Measurements from ENCODE around the gene ARHGAP10.

ARHGAP10 gene, protein sequence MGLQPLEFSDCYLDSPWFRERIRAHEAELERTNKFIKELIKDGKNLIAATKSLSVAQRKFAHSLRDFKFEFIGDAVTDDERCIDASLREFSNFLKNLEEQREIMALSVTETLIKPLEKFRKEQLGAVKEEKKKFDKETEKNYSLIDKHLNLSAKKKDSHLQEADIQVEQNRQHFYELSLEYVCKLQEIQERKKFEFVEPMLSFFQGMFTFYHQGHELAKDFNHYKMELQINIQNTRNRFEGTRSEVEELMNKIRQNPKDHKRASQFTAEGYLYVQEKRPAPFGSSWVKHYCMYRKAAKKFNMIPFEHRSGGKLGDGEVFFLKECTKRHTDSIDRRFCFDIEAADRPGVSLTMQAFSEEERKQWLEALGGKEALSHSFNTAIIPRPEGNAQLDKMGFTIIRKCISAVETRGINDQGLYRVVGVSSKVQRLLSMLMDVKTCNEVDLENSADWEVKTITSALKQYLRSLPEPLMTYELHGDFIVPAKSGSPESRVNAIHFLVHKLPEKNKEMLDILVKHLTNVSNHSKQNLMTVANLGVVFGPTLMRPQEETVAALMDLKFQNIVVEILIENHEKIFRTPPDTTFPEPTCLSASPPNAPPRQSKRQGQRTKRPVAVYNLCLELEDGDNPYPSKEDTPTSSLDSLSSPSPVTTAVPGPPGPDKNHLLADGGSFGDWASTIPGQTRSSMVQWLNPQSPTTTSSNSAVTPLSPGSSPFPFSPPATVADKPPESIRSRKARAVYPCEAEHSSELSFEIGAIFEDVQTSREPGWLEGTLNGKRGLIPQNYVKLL

DNA sequence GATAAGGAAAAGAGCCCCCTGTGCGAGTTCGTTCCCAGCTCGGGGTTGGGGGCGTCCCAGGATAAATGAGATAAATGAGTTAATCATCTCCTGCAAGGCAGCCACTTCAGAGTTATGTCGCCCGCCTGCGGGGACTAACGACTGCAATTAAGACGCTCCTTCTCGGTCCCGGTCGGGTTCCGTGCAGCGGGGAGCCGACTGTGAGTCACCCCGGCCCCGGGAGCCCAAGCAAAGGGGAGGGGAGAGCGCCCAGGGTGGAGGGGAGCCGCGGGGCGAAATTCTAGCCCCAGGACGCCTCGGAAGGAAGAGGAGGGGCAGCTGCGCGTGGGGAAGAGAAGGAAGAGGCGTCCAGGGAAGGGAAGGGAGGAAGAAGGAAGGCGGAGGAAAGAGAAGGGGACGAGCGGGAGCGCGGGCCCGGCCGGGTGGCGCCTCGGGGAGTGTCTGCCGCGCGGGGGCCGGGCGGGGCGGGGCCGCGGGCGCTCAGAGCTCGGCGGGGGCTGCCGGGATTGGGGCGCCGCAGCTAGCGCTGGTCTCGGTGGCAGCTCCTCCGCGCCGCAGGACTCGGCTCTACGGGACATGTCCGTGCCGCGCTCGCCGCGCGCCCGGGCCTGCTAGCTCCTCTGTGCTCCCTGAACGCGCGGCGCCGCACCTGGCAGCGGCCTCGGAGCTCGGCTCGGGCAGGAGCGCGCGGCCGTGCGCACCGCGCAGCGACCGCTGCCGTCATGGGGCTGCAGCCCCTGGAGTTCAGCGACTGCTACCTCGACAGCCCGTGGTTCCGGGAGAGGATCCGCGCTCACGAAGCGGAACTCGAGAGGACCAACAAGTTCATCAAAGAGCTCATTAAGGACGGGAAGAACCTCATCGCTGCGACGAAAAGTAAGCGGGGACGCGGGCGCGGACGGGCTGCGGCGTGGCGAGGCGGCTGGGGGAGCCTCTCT is at the start of gene ARHGAP10:
Gene ARHGAP10 (plus strand): TSS at position 509 of the 938 bp plus-strand sequence. CDS start 214 bp downstream, at position 723.
- DNase-seq: peak; percentile 66 to 72

DNA sequence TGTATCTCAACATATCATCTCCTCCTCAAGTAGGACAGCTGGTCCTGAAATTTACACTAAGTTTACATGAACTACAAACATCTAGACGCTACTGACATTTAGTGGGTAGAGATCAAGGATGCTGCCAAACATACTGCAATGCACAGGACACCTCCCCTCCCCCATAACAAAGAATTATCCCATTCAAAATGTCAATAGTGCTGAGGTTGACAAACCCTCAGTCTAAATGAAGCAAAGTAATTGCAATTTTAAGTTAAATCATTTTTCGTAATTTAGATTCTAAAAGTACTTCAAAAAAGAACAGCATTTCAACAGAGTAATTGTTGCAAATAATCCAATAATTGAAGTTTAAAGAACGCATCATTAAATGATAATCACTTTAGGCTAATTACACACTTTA is 49.1 kb upstream of the ARHGAP10 start:
- no peak for DNase-seq

DNA sequence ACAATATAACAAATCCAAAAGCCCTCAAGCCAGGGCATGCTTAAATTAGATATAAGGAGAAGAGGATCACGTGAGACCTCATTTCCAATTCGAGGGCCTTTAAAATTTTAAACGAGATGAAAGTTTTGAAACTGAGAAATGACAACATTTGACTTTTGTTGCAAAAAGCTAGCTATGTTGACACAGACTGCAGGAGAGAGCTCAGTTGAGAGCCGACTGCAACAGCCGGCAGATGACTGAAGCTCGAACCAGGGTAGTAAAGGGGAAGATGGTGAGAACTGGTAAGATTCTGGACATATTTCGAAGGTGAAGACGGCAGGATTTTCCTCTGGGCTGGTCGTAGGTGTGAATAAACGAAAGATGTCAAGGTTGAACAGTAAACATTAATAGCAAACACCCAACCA is 48.7 kb upstream of the ARHGAP10 start:
- DNase-seq: no peak

DNA sequence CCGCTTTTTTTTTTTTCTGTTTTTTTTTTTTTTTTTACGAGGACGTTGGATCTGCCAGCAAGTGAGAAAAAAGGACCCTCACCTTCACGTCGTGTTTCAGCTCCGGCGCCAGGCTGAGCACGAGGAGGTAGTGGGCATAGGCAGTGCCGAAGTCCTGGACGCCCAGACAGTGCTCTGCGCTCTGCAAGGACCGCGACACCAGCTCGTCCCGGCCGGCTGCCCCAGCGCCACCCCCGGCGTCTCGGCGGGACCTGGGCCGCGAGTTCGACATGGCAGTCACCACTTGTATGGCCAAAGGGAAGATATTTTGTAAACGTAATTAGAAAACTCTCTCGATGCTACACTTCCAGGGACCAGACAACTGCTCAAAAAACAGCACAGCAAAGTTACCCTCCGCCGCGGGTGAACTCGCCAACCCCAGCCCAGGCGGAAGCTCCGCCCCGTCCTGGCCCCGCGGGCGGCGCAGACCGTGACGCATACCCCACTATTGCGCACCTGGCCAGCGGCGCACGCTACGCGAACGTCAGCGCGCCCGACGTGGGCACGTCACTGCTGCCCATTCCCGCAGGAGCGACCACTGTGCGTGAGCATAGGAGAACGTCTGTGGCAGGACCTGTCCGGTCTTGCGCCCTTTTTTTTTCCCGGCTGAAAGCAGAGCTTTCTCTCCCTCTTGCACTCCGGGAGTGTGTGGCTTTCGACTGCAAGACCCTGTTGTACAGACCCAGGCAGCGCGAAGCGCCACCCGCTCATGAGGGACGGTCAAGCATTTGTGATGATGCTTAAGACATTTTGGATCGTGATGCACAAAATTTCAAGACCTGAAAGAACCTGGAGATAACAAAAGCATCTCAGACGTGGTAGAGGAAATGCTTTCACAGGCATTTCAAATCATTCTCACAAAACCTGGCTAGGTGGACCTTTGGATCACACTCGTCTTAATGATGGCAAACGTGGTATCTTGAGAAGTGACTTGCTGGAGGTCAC is 47.9 kb upstream of the ARHGAP10 start, which contains the start of gene PRMT9:
Gene PRMT9 (minus strand): TSS at position 447 of the 984 bp plus-strand sequence. CDS start 176 bp downstream, at position 271.
- DNase-seq: peak; percentile 79

DNA sequence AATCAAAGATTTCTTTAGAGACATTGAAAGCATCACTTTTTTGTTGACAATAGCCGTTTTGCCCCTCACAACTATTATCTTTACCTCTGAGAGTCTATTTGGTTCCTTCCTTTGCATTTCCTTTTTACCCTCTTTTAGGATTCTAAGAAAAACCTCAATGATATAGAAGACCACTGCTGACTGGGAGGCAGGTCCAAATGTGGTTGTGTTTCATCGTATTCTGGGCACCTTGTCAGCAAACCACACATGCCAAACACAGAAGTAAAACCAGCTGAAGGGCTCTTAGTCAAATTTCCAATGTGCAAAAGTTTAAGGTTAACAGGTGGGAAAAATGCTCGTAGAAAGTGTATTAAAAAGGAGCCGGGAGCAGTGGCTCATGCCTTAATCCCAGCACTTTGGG is 42.8 kb upstream of the ARHGAP10 start:
- DNase-seq: no peak

DNA sequence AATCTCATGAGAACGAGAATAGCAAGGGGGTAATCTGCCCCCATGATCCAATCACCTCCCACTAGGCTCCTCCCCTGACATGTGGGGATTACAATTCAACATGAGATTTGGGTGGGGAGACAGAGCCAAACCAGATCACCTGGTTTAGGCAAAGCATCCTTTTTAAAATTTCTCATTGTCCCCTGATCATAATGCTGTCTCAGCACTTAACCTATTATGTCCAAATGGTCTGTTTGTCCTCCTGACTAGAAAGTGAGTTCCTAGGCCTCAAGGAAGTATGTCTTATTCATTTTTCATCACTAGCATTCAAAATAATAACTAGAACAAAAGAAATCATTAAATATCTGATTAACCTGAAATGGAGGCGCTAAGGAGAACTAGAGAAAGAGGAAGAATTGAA is 40.1 kb upstream of the ARHGAP10 start:
- no peak for DNase-seq

DNA sequence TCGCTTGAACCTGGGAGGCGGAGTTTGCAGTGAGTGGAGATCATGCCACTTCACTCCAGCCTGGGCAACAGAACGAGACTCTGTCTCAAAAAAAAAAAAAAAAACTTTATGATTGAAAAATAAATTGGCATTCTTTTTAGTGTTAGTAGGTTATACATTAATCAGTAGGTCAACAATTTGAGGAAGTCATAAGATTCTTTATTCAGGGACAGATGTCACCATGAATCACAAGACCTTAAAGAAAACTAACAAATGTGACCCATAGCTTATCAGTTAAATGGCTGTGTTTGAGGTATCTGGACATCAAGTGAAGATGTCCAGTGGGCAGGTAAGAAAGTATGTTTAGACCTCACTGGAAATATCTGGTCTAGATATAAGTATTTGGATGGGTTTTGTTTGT is 38.7 kb upstream of the ARHGAP10 start:
- no peak for DNase-seq

DNA sequence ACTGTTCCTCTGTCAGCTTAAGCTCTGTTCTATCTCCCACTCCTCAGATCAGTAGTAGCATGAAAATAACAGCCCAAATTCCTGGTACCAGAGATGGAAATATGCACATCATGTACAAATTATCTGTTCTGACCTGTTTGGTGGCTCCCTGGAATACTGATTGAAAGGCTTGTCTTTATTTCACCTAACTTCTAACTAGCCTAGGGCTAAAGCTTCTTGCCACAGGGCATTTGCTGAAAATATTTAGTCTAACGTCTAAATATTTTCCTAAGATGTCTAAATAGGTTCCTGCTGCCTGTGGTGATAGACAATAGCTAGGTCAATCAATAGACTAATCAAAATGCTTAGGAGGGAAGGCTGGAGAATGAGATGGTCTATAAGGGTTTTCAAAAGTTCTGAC is 35.0 kb upstream of the ARHGAP10 start:
- no peak for DNase-seq

DNA sequence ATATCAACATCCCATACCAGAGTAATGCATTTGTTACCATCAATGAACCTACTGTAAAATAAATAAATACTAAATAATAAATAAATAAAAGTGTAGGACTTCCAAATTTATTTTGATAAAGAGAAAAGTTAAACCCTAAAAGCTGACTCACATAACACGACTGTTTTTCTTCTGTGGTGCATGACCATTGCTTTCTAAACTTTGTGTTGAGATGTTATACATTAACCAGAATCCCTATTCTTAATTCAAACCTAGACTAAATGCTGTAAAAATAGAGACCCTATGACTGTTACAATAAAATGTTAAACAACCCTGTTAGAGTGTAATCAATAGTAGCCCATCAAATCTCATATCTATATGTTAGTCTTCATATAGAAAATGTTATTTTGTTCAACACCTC is 27.0 kb upstream of the ARHGAP10 start:
- DNase-seq: no peak

DNA sequence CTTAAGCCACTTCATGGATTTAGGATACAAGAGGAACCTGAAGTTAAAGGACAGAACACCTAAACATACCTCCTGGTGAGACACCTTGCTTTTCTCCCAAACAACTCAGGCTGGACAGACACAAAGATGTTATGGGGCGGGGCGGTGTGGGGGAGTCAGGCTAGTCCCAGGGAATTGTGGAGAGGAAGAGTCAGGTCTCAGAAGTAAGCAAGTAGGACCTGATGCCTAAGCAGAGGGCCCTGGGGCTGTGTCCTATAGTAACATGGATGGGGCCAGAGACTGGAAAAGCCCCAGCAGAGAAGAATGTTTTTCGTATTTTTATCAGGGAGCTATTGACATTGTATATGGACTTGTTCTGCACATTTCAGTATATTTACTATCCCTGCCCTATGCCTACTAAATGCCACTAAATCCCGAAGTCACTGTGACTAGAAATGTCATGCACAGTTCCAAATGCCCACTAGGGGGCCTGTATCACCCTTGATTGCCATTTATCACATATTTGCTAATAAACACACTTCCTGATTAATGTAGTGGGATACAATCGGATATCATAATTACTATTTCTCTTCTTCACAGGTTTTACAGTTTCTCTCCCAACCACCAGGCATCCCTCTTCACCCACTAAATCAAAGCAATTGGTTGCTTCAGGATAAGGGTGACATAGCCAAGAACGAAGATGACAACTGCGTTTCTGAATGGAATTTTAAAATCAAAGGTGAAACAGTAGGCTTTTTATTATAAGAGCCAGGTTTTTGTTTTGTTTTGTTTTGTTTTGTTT is 23.8 kb upstream of the ARHGAP10 start:
- peak; percentile 40 to 43 for DNase-seq

DNA sequence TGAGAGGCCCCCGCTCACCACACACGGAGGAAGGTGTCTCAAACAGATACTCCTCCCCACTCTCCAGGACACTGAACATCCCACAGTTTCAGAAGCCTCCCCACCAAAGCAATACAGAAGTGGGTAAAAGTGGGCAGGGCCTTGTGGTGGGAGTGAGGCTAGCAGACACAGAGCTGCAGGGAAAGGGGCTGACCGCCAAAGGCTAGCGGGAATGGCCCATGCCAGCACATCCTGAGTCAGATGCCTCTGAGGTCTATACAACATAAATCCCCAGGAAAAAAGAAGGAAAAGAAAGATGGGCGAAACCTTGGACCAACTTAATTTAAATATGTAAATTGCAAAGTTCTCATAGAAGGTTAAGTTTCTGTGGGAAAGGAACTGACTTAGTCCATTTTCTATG is 21.9 kb upstream of the ARHGAP10 start:
- no peak for DNase-seq

DNA sequence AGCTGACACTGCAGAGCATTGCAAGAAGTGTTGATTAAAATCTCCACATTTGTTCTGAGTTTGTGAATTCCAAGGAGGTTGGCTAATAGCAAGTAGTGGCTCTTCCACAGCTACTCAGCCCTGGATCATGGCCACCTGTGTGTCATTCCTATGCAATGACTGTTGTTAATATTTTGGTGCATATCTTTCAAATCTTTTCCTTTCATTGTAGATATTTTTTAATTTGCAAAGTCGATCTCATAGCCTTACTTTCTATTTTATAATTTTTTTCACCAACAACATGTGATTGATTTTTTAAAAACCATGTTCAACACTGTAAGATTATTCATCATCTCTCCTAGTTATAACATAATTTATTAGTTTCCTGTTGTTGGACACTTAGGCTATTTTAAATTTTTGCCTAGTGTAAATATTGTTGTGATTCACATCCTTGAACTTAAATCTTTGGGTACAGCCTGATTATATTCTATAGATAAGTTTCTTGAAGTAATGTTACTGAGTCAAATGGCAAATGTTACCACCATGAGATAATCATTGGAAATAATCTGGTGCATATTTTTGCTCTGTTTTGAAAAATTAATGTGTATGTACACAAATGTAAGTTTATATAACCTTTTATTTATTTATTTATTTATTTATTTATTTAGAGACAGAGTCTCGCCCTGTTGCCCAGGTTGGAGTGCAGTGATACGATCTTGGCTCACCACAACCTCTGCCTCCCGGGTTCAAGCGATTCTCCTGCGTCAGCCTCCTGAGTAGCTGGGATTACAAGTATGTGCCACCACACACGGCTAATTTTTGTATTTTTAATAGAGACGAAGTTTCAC is 17.1 kb upstream of the ARHGAP10 start:
- DNase-seq: no peak

DNA sequence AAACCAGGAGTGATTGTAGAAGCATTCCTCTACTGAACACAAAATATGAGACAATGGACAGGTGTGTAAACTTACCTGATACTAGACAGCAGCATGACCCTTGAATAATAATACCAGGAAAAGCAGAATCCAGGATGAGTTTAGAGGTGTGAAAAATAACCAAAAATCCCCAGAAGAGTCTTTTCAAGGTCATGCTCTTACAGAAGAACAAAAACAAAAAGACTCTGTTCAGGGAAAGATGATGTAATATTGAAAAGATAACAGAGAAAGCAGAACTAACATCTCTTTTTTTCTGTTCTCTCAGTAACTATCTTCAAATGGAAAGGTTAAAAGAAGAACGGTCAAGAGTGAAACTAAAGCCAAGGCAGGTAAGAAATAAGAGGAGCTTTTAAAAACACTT is 14.0 kb upstream of the ARHGAP10 start:
- DNase-seq: no peak

DNA sequence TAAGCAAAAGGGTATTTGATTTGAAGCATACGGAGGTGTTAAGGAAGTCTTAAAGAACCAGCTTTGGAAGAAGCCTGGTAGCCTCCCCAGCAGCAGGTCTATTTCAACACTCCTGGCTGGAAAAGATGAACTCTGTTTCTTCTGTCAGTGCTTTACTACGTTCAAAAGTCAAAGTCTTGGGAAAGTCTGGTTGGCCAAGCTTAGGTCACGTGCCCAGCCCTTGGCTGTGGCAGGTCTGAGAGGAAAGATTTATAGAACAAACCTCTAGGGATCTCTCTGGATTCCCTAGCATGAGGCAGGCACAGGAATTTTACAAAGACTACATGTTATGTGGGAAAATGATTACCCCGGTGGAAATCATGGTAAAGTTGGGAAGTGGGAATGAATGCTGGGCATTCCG is 8.6 kb upstream of the ARHGAP10 start:
- DNase-seq: no peak

DNA sequence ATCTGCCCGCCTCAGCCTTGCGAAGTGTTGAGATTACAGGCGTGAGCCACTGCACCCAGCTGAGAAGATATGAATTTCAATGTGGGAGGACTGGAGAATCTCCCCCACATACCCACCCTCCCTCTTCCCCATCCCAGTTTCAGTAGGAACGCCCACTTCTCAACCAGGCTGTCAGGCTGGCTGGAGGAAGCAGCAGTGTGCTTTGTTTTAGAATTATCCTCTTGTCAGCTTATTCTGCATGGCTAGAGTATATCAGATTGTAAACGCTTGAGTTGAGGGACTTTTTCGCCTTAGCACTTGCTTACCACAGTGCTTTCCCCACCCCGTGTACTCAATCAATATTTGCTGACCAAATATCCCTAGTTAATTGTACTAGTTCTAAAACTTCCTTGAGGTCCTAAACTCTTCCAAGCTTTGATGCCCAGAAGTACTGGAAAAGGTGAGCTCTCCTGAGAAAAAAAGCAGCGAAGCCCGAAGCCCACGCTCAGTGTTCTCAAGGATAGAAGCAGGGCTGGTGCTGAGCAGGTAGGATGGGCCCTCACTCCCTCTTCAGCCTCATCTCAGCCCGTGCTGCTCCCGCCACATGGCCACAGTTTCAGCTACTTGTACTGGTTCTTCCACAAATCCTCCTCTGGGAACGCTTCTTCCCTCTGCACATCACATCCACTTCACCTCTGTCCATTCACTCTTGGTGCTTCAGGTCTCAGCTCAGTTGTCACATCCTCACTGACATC is 7.3 kb upstream of the ARHGAP10 start:
- no peak for DNase-seq

DNA sequence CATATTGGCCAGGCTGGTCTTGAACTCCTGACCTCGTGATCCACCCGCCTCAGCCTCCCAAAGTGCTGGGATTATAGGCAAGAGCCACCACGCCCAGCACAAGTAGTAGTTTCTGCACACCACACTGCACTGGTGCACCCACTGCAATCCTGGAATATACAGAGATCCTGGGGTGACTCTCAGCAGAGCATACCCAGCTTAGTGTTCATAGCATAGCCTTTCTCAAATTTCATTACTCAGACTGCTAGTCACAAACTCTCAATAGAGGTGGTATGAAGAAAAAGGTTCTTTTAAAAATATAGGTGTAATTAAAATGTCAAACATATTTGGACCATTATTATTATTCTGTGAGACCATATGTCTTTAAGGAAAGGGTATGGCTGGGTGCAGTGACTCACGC is 6.2 kb upstream of the ARHGAP10 start:
- no peak for DNase-seq

DNA sequence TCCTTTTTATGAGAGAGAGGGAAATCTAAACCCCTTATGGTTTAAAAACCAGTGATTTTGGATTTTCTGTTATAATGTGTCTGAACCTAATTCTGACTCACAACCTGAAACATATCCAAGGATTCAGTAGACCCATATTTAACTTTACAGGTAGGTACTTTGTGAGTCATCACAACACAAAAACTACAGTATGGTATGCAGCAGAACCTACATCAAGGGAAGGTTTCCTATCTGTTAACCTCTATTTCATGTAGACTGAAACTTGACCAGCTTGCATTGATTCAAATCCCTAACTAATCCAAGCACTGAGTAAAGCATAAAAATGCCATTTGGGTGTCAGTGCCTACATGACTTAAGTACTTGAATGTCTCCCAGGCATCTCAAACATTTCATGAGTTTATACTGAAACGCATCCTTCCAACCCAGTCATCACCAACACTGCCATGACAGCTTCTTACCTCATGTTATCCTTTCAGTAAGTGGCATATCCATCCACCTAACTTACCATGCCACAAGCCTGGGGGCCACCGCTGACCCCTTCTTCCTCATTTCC is 4.3 kb upstream of the ARHGAP10 start:
- DNase-seq: no peak

DNA sequence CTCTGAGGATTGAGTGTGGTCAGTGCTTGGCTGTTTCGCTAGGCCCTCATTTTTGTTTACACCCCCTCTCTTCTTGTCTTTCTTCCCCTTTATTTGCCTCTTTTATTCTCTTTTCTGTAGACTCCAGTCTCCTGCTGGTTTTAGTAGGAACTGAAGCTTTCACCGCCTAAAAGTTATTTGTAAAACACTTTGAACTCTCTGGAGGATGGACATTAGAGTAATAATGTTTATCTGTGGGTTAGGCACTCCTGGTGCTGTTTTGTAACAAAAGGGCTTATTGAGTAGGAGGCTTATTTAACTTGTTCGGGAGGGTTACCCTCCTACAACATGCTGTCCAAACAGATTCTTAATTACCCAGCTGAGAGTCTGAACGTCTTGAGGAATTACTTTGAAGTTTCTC is 1.6 kb upstream of the ARHGAP10 start:
- no peak for DNase-seq

Data from activated CD4-positive, alpha-beta T cell treated with anti-CD3 and anti-CD28 coated beads, Interleukin-2, amount 50 U/mL, for 4 hours (primary cell).